Testis (tissue), 2 donors: ENCODE measurements around the gene DRC7.

ENCODE experiments used
- POLR2A ChIP-seq: fragments of 450-650 bp; IDR thresholded peaks from one replicate; pipeline ENCODE4 v1.6.1; 2017; ENCODE audit warnings: antibody characterized with exemption, mild to moderate bottlenecking, moderate library complexity
- TF ChIP-seq, protein P1 (sequence below), 3 experiments: fragments of 450-650 bp in 2 of 3; fragments of 200-600 bp in 1 of 3; sonication (generic) in 1 of 3; IDR thresholded peaks; one replicate each; pipeline ENCODE4 v1.5.1; 2016 to 2019; ENCODE audit warnings: antibody characterized with exemption in 3 of 3, mild to moderate bottlenecking in 2 of 3, moderate library complexity in 1 of 3

DNA sequence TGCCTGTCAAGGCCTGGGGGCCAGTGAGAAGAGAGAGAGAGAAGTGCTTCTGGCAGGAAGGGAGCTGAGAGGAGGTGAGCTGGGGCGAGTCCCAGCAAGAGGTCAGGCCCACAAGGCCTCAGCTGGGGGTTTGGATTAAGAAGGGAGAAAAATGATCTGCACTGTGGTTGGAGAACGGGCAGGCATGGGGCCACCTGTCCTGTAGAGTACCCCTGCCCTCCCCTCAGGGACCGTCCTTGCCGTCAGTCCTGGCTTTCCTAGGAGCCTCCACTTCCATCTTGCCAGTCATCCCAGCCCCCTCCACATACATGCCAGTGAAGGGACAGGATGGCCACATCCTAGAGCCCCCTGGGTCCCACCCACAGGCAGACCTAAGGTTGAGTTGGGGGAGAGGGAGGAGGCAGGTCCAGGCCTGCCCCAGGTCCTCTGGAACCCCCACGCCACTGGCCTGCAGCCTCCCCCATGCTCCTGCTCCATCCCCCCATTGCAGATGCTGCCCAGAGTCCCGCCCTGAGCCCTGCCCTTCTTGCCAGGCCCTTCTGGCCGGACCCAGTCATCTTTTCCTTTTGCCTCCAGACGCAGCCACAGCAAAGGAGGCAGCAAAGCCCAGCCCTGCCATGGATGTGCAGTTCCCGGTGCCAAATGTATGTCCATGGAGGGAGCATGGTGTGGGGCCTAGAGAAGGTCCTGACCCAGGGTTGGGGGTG, 59.9 kb downstream of the DRC7 start:
- TF ChIP-seq, protein P1, sequence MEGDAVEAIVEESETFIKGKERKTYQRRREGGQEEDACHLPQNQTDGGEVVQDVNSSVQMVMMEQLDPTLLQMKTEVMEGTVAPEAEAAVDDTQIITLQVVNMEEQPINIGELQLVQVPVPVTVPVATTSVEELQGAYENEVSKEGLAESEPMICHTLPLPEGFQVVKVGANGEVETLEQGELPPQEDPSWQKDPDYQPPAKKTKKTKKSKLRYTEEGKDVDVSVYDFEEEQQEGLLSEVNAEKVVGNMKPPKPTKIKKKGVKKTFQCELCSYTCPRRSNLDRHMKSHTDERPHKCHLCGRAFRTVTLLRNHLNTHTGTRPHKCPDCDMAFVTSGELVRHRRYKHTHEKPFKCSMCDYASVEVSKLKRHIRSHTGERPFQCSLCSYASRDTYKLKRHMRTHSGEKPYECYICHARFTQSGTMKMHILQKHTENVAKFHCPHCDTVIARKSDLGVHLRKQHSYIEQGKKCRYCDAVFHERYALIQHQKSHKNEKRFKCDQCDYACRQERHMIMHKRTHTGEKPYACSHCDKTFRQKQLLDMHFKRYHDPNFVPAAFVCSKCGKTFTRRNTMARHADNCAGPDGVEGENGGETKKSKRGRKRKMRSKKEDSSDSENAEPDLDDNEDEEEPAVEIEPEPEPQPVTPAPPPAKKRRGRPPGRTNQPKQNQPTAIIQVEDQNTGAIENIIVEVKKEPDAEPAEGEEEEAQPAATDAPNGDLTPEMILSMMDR (IDR thresholded peaks at IDR 0.05), result no peak
- no peak for TF ChIP-seq POLR2A
